ENCODE measurements around the gene CITED1.

Gene CITED1

GRCh38 chrX:72316408-72317110 lies 10.8 kb upstream of the CITED1 start:
- no peak overlapping the region for H3K4me3 ChIP-seq (ENCODE audit: low read length)
- DNase-seq (ENCODE audit: low read depth), result no peak
- TF ChIP-seq CTCF (conservative IDR thresholded peaks at IDR 0.05; ENCODE audit: low read depth, low read length), result no peak

GRCh38 chrX:72314881-72315280 lies 9.2 kb upstream of the CITED1 start:
- DNase-seq (ENCODE audit: low read depth), result no peak
- H3K4me3 ChIP-seq (ENCODE audit: low read length), result no peak overlapping the region
- TF ChIP-seq CTCF (conservative IDR thresholded peaks at IDR 0.05; ENCODE audit: low read depth, low read length), result no peak

- no peak for DNase-seq (ENCODE audit: low read depth)
- H3K4me3 ChIP-seq (ENCODE audit: low read length), result no peak overlapping the region
- TF ChIP-seq CTCF (conservative IDR thresholded peaks at IDR 0.05; ENCODE audit: low read depth, low read length), result no peak
Observed at GRCh38 chrX:72313707-72314641, 8.3 kb upstream of the CITED1 start.

GRCh38 chrX:72312311-72312940 lies 6.7 kb upstream of the CITED1 start:
- DNase-seq (ENCODE audit: low read depth), result no peak
- TF ChIP-seq CTCF (conservative IDR thresholded peaks at IDR 0.05; ENCODE audit: low read depth, low read length), result no peak
- H3K4me3 ChIP-seq (ENCODE audit: low read length), result no peak overlapping the region

GRCh38 chrX:72309297-72310071 lies 3.8 kb upstream of the CITED1 start:
- no peak for DNase-seq (ENCODE audit: low read depth)
- no peak for TF ChIP-seq CTCF (conservative IDR thresholded peaks at IDR 0.05; ENCODE audit: low read depth, low read length)
- peak overlapping the region; percentile 26 for H3K4me3 ChIP-seq (ENCODE audit: low read length)

- TF ChIP-seq CTCF (conservative IDR thresholded peaks at IDR 0.05; ENCODE audit: low read depth, low read length), result no peak
- peak overlapping the region; percentile 26 for H3K4me3 ChIP-seq (ENCODE audit: low read length)
- DNase-seq (ENCODE audit: low read depth), result no peak
Observed at GRCh38 chrX:72308566-72309296, 3.0 kb upstream of the CITED1 start.

Measured in retinal pigment epithelial cell (primary cell).